KBM-7 (cell line): Measurements from ENCODE around the gene AGO3.
"Not testable (repeated sequence)": the region's sequence is repeated elsewhere in the genome, so short reads cannot be mapped to it uniquely, and the experiment has no call there.

Source experiments
- DNase-seq: peaks from one replicate; pipeline ENCODE4 v3.0.0-alpha.2; 2015
- in situ Hi-C: fragments of 300-500 bp; cut with MboI; formaldehyde crosslinking; loops from 2 replicates; pipeline ENCODE4 v1.14.3; 2020; ENCODE audit warnings: low sequenced_read_pairs, low pct_unique_long_range_greater_than_20kb, mixed read lengths

Gene AGO3

DNA sequence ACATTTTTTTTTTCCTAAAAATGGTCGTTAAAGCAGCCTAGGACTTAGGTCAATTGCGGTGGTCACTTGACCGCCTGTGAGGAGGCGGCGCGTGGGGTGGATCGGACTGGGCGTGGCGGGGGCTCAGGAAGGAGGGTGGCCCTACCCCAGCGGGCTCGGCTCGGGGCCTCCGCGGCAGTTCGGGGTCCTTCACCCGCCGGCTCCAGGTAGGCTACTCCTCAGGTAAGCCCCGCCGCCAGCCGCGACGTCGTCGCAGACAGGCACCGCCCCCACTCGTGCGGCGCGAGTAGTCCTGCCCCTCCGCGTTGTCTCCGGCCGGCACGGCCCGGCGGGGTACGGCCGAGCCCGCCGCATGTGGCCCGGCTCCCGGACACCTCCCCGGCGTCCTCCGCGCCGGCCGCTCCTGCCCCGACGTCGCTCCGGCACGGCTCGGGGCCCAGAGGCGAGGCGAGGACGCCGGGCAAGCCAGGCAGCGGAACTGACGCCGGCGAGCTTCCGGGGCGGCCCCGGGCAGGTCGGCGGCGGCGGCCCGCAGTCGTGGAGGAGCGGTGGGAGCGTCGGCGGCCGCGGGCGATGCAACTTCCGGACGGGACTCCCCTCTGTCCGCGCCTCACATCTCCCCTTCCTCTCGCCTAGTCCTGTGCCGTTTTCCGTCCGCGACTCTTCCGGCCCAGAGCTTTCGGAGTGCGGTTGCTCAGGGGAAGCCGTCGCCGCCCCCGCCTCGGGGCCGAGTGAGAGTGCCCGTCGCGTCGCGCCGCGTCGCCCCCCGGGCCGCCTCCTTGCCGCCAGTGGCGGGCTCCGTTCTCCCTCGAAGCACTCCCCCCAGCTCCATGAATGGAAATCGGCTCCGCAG lies at the start of gene AGO3:
TSS of gene AGO3 (plus strand) at position 513 of the 853 bp plus-strand sequence. CDS start at position 835, 322 bp downstream.
- in situ Hi-C loops: no loop called here

GRCh38 chr1:35881850-35882273 lies 49.0 kb upstream of the AGO3 start:
- DNase-seq: no peak
- in situ Hi-C loops: no loop called here

More for the DNA sequence above, at the start of gene AGO3:
- peak; percentile 95 for DNase-seq

- no peak for DNase-seq
- in situ Hi-C loops: no loop called here
These were observed 48.3 kb upstream of the AGO3 start for GRCh38 chr1:35882586-35882944.

- peak; percentile 93 for DNase-seq
- in situ Hi-C loops: no loop called here
These were observed 47.8 kb upstream of the AGO3 start, which contains the start of gene AGO1 for GRCh38 chr1:35882945-35883634. Gene AGO1, plus strand, starts transcription at chr1:35883209. Its CDS starts 213 bp downstream, at chr1:35883422.

- DNase-seq: no peak
These were observed 47.2 kb upstream of the AGO3 start for GRCh38 chr1:35883635-35884101.

GRCh38 chr1:35884934-35885333 lies 46.0 kb upstream of the AGO3 start:
- no peak for DNase-seq
- in situ Hi-C loops: no loop called here

More at GRCh38 chr1:35883635-35884101, 47.2 kb upstream of the AGO3 start:
- in situ Hi-C loops: no loop called here

DNA sequence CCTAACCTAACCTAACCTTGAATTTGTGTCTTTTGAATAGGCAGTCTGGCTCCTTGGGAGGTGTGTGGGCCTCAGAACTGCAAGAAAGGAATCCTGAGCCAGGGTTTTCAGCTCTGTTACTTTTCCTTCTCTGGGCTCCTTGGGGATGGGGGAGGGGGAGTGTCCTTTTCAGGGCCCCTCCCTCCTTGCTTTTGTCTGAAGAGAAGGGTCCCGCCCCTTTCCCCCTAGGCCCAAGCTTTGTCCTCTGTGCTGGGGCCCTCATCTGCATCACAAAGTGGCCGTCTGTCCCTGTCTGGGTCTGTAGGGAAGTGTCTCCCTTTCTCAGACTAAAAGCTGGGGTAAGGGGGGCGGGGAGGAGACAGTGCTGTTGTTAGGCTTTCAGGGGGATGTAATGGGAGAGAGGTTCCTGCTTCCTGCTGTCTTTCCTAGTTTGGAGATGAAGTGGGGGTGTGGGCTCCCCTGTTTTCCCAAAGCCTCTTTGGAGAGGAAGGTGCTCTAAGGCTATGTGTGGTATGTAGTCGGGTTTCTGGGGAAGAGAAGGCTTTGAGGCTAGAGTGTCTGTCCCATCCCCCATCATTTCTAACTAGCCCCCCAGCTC lies 44.8 kb upstream of the AGO3 start:
- in situ Hi-C loops: no loop called here
- DNase-seq: no peak

- in situ Hi-C loops: no loop called here
- peak; percentile 79 for DNase-seq
These were observed 44.1 kb upstream of the AGO3 start for GRCh38 chr1:35886577-35887431.

DNA sequence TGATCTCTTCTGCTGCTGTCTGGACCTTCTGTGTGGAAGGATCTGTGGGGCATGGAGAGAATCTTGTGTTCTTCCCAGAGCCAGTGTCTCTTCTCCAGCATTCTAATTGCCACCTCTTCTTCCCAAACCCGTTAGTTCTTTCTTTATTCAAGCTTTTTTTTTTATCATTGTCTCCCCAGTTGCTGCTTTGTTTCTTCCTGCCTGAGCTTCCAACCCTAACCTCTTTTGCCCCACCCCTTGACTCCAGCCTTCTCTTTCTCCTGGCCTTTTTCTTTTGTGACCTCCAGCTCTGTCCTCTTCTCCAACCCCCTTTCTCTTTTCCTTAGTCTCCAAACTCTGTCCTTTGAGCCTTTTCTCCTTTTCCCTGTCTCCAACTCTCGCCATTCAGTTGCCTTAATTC lies 43.4 kb upstream of the AGO3 start:
- in situ Hi-C loops: no loop called here

GRCh38 chr1:35888255-35888654 lies 42.6 kb upstream of the AGO3 start:
- in situ Hi-C loops: no loop called here
- DNase-seq: no peak

More for the DNA sequence above, 43.4 kb upstream of the AGO3 start:
- DNase-seq: no peak

DNA sequence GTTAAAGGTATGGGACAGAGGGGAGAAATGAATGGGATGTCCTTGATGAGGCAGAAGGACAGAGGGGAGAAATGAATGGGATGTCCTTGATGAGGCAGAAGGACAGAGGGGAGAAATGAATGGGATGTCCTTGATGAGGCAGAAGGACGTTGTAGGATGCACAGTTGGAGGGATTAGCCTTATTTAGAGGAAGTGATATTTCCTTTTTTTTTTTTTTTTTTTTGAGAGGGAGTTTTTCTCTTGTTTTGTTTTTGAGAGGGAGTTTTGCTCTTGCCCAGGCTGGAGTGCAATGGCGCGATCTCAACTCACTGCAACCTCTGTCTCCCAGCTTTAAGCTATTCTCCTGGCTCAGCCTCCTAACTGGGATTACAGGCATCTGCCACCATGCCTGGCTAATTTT lies 41.9 kb upstream of the AGO3 start:
- DNase-seq: peak; percentile 41
- in situ Hi-C loops: not testable (repeated sequence)

DNA sequence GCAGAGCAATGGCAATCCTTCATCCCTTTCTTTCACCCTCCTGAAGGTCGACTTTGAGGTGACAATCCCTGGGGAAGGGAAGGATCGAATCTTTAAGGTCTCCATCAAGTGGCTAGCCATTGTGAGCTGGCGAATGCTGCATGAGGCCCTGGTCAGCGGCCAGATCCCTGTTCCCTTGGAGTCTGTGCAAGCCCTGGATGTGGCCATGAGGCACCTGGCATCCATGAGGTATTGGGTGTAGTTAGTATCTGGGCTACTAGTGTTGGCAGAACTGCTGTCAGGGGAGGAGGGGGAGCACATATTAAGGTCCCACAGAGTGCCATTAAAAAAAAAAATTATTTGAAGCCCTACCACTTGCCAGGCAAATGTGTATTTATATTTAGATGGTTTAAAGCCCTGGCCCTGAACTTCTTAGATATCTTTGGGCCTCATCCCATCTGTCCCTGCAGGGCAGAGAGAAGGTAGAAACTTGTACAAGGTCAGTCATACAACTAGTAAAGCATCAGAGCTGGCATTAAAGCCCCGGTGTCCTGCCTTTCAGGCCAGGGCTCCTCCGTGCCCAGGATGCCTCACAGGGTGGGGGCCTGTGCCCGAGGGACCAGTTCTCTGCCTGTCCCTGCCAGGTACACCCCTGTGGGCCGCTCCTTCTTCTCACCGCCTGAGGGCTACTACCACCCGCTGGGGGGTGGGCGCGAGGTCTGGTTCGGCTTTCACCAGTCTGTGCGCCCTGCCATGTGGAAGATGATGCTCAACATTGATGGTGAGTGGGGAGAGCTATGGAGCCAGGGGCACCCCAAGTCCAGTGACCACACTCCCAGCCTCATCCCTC lies 37.6 kb upstream of the AGO3 start:
- no peak for DNase-seq
- in situ Hi-C loops: no loop called here

DNA sequence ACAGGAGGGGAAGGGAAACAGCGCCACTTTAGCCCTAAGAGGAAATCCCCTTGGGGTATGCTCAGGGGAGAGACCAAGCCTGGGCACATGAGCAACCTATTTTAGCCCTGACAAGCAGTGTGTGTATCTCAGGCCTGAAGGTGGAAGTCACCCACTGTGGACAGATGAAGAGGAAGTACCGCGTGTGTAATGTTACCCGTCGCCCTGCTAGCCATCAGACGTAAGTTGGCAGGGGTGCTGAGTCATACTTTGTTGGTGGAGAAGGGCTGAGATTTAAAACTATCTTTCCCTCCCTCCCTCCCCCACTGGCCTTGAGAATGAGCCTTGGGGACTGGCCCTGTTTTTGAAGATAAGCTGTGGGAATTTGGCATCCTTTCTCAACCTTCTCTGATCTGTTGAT lies 36.7 kb upstream of the AGO3 start:
- in situ Hi-C loops: no loop called here
- peak; percentile 72 for DNase-seq

DNA sequence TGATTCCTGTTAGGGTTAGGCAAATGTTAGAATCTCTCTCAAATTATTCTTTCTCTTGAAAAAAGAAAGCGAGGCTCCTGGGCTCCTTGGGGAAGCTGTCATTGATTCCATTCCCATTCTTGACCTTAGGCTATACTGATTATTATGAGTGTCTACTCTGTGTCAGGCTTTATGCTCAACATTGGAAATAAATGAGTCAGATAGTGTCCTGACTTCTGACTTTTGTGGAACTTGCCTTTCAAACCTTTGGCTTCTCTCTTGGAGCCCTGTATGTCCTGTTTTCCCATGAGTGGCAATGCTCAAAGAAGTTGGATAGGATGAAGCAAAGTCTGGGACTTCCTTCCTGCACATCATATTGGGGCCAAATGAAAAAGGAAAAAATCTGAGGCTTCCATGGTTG lies 36.2 kb upstream of the AGO3 start:
- in situ Hi-C loops: no loop called here
- no peak for DNase-seq

DNA sequence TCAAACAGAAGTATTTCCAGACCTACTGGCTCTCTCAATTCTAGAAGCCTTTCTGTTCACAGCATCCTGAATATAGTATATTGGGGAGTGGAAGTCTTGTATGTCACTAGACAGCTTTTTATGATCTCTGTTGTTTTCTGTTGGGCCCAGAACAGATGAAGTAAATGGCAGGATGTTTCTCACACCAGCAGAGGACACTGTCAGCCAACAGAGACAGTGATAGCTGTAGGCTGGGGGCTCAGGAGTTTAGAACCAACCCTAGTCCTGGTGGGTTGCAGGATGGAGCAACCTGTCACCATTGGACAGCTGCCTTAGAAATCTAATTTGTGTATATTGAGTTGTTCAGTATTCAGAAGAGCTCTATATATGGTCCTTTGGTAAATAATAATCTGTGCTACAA lies 31.0 kb upstream of the AGO3 start:
- in situ Hi-C loops: no loop called here

GRCh38 chr1:35901235-35901634 lies 29.7 kb upstream of the AGO3 start:
- in situ Hi-C loops: no loop called here
- no peak for DNase-seq

More for the DNA sequence above, 31.0 kb upstream of the AGO3 start:
- no peak for DNase-seq

- no peak for DNase-seq
- in situ Hi-C loops: no loop called here
These were observed 28.2 kb upstream of the AGO3 start for GRCh38 chr1:35902671-35903070.

GRCh38 chr1:35914717-35915116 lies 16.2 kb upstream of the AGO3 start:
- in situ Hi-C loops: no loop called here
- DNase-seq: no peak
